Measurements from ENCODE around the gene CCS.

DNA sequence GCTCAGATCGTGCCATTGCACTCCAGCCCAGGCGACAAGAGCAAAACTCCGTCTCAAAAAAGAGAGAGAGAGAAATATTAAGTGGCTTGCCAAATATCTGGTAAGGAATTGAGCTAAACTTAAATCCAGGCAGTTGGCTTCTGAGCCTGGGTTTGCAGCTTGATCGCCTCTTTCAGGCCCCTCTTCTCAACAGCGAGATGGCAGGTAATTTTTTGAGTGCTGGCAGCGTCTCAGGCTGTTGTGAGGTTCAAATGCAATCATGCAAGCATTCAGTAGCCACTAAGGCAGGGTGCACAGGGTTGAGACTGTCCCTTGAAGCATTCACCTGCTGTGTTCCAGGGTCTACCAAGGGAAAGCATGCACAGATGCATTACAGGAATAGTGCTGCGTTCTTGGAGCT lies 23.9 kb upstream of the CCS start:
- TF ChIP-seq, protein P1, sequence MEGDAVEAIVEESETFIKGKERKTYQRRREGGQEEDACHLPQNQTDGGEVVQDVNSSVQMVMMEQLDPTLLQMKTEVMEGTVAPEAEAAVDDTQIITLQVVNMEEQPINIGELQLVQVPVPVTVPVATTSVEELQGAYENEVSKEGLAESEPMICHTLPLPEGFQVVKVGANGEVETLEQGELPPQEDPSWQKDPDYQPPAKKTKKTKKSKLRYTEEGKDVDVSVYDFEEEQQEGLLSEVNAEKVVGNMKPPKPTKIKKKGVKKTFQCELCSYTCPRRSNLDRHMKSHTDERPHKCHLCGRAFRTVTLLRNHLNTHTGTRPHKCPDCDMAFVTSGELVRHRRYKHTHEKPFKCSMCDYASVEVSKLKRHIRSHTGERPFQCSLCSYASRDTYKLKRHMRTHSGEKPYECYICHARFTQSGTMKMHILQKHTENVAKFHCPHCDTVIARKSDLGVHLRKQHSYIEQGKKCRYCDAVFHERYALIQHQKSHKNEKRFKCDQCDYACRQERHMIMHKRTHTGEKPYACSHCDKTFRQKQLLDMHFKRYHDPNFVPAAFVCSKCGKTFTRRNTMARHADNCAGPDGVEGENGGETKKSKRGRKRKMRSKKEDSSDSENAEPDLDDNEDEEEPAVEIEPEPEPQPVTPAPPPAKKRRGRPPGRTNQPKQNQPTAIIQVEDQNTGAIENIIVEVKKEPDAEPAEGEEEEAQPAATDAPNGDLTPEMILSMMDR (conservative IDR thresholded peaks at IDR 0.05; ENCODE audit: low read depth, low read length): no peak
- TF ChIP-seq POLR2A (IDR thresholded peaks at IDR 0.05; ENCODE audit: low read depth, low read length) (no peak), RFX5 (IDR thresholded peaks at IDR 0.05; ENCODE audit: low read depth, low read length) (no peak)

All from IMR-90 (cell line).